ENCODE results near the gene POLE4. TPM values are rescaled to one million over a fixed set of nuclear protein-coding genes. Genes with fewer than 3 reads are reported as not detected.
A peak's percentile ranks its signal among the peaks of the same experiment; 100 is the strongest.

POLE4 gene
- polyA plus RNA-seq (2013, experiment 1 of 2) = 15.8 TPM
- polyA plus RNA-seq (2013, experiment 2 of 2) = 18.7 TPM

- Histone ChIP-seq H3K36me3 (ENCODE audit: control insufficient read depth, insufficient read depth, low read length) (no peaks in the 10 kb centered on the region), H3K9me3 (ENCODE audit: control insufficient read depth, low read length) (peaks cover 12% of the 10 kb centered on the region), H3K27ac (ENCODE audit: low read depth, low read length, severe bottlenecking) (peak within 1 kb of the TSS; percentile 65), H3K4me1 (ENCODE audit: control insufficient read depth, insufficient read depth, low read length, poor library complexity, severe bottlenecking) (no peaks in the 10 kb centered on the region), H3K4me3 (ENCODE audit: extremely low read depth, insufficient read depth, low read length, poor library complexity, severe bottlenecking) (peak within 1 kb of the TSS; percentile 47)
- WGBS, 2 experiments (ENCODE audit: insufficient coverage in 2 of 2) = 6 to 8% methylated on average over 56 to 64 of the region's 81 CpGs
Observed at GRCh38 chr2:74958274-74959105, at the start of gene POLE4. POLE4 (plus strand) TSS chr2:74958643; CDS start chr2:74958680, 37 bp downstream.

GRCh38 chr2:74908748-74909444 is 49.5 kb upstream of the POLE4 start:
- Histone ChIP-seq H3K36me3 (ENCODE audit: control insufficient read depth, insufficient read depth, low read length) (no peaks in the 10 kb centered on the region), H3K4me3 (ENCODE audit: extremely low read depth, insufficient read depth, low read length, poor library complexity, severe bottlenecking) (no peak overlapping the region), H3K4me1 (ENCODE audit: control insufficient read depth, insufficient read depth, low read length, poor library complexity, severe bottlenecking) (no peaks in the 10 kb centered on the region), H3K9me3 (ENCODE audit: control insufficient read depth, low read length) (no peaks in the 10 kb centered on the region), H3K27ac (ENCODE audit: low read depth, low read length, severe bottlenecking) (no peak overlapping the region)
- 90 to 93% methylated on average over 27 to 29 of the region's 31 CpGs for WGBS, 2 experiments (ENCODE audit: insufficient coverage in 2 of 2)

GRCh38 chr2:74910245-74910644 is 48.2 kb upstream of the POLE4 start:
- Histone ChIP-seq H3K9me3 (ENCODE audit: control insufficient read depth, low read length) (no peaks in the 10 kb centered on the region), H3K4me1 (ENCODE audit: control insufficient read depth, insufficient read depth, low read length, poor library complexity, severe bottlenecking) (no peaks in the 10 kb centered on the region), H3K4me3 (ENCODE audit: extremely low read depth, insufficient read depth, low read length, poor library complexity, severe bottlenecking) (no peak overlapping the region), H3K27ac (ENCODE audit: low read depth, low read length, severe bottlenecking) (no peak overlapping the region), H3K36me3 (ENCODE audit: control insufficient read depth, insufficient read depth, low read length) (no peaks in the 10 kb centered on the region)
- WGBS, 2 experiments (ENCODE audit: insufficient coverage in 2 of 2) = 100% methylated on average over 1 of the region's 1 CpG; no CpG with 5 or more reads in 1 of the 2 experiments

- H3K9me3 ChIP-seq (ENCODE audit: control insufficient read depth, low read length) = no peaks in the 10 kb centered on the region
Observed at GRCh38 chr2:74911061-74911460, 47.4 kb upstream of the POLE4 start.

GRCh38 chr2:74915743-74916142 is 42.7 kb upstream of the POLE4 start:
- Histone ChIP-seq H3K9me3 (ENCODE audit: control insufficient read depth, low read length) (no peaks in the 10 kb centered on the region), H3K4me1 (ENCODE audit: control insufficient read depth, insufficient read depth, low read length, poor library complexity, severe bottlenecking) (peaks cover 3% of the 10 kb centered on the region), H3K4me3 (ENCODE audit: extremely low read depth, insufficient read depth, low read length, poor library complexity, severe bottlenecking) (no peak overlapping the region), H3K36me3 (ENCODE audit: control insufficient read depth, insufficient read depth, low read length) (no peaks in the 10 kb centered on the region), H3K27ac (ENCODE audit: low read depth, low read length, severe bottlenecking) (no peak overlapping the region)
- WGBS, 2 experiments (ENCODE audit: insufficient coverage in 2 of 2) = 92 to 98% methylated on average over 4 of the region's 4 CpGs

More at GRCh38 chr2:74911061-74911460, 47.4 kb upstream of the POLE4 start:
- H3K4me1 ChIP-seq (ENCODE audit: control insufficient read depth, insufficient read depth, low read length, poor library complexity, severe bottlenecking) = no peaks in the 10 kb centered on the region
- H3K27ac ChIP-seq (ENCODE audit: low read depth, low read length, severe bottlenecking) = no peak overlapping the region
- no peaks in the 10 kb centered on the region for H3K36me3 ChIP-seq (ENCODE audit: control insufficient read depth, insufficient read depth, low read length)
- H3K4me3 ChIP-seq (ENCODE audit: extremely low read depth, insufficient read depth, low read length, poor library complexity, severe bottlenecking) = no peak overlapping the region
- 71 to 83% methylated on average over 2 of the region's 4 CpGs for WGBS, 2 experiments (ENCODE audit: insufficient coverage in 2 of 2)

- H3K36me3 ChIP-seq (ENCODE audit: control insufficient read depth, insufficient read depth, low read length) = no peaks in the 10 kb centered on the region
- WGBS, 2 experiments (ENCODE audit: insufficient coverage in 2 of 2) = 82 to 88% methylated on average over 1 to 2 of the region's 2 CpGs
- H3K27ac ChIP-seq (ENCODE audit: low read depth, low read length, severe bottlenecking) = no peak overlapping the region
- H3K4me1 ChIP-seq (ENCODE audit: control insufficient read depth, insufficient read depth, low read length, poor library complexity, severe bottlenecking) = peaks cover 3% of the 10 kb centered on the region
- H3K9me3 ChIP-seq (ENCODE audit: control insufficient read depth, low read length) = no peaks in the 10 kb centered on the region
- no peak overlapping the region for H3K4me3 ChIP-seq (ENCODE audit: extremely low read depth, insufficient read depth, low read length, poor library complexity, severe bottlenecking)
Observed at GRCh38 chr2:74916394-74916793, 42.0 kb upstream of the POLE4 start.

- Histone ChIP-seq H3K4me3 (ENCODE audit: extremely low read depth, insufficient read depth, low read length, poor library complexity, severe bottlenecking) (no peak overlapping the region), H3K4me1 (ENCODE audit: control insufficient read depth, insufficient read depth, low read length, poor library complexity, severe bottlenecking) (peaks cover 3% of the 10 kb centered on the region), H3K36me3 (ENCODE audit: control insufficient read depth, insufficient read depth, low read length) (no peaks in the 10 kb centered on the region), H3K27ac (ENCODE audit: low read depth, low read length, severe bottlenecking) (no peak overlapping the region), H3K9me3 (ENCODE audit: control insufficient read depth, low read length) (no peaks in the 10 kb centered on the region)
- WGBS, 2 experiments (ENCODE audit: insufficient coverage in 2 of 2) = 84 to 85% methylated on average over 17 of the region's 20 CpGs
Observed at GRCh38 chr2:74917702-74918619, 40.5 kb upstream of the POLE4 start.

GRCh38 chr2:74919827-74920226 is 38.6 kb upstream of the POLE4 start:
- Histone ChIP-seq H3K36me3 (ENCODE audit: control insufficient read depth, insufficient read depth, low read length) (no peaks in the 10 kb centered on the region), H3K9me3 (ENCODE audit: control insufficient read depth, low read length) (no peaks in the 10 kb centered on the region), H3K4me3 (ENCODE audit: extremely low read depth, insufficient read depth, low read length, poor library complexity, severe bottlenecking) (peak overlapping the region; percentile 21), H3K27ac (ENCODE audit: low read depth, low read length, severe bottlenecking) (no peak overlapping the region), H3K4me1 (ENCODE audit: control insufficient read depth, insufficient read depth, low read length, poor library complexity, severe bottlenecking) (peaks cover 3% of the 10 kb centered on the region)
- WGBS, 2 experiments (ENCODE audit: insufficient coverage in 2 of 2) = 7 to 12% methylated on average over 22 to 30 of the region's 34 CpGs

- H3K36me3 ChIP-seq (ENCODE audit: control insufficient read depth, insufficient read depth, low read length) = no peaks in the 10 kb centered on the region
- peaks cover 3% of the 10 kb centered on the region for H3K4me1 ChIP-seq (ENCODE audit: control insufficient read depth, insufficient read depth, low read length, poor library complexity, severe bottlenecking)
- H3K27ac ChIP-seq (ENCODE audit: low read depth, low read length, severe bottlenecking) = no peak overlapping the region
- no peak overlapping the region for H3K4me3 ChIP-seq (ENCODE audit: extremely low read depth, insufficient read depth, low read length, poor library complexity, severe bottlenecking)
- H3K9me3 ChIP-seq (ENCODE audit: control insufficient read depth, low read length) = no peaks in the 10 kb centered on the region
- WGBS, 2 experiments (ENCODE audit: insufficient coverage in 2 of 2) = 89 to 100% methylated on average over 2 of the region's 2 CpGs
Observed at GRCh38 chr2:74921236-74921736, 37.2 kb upstream of the POLE4 start.

- WGBS, 2 experiments (ENCODE audit: insufficient coverage in 2 of 2) = 83 to 96% methylated on average over 2 to 3 of the region's 5 CpGs
- Histone ChIP-seq H3K9me3 (ENCODE audit: control insufficient read depth, low read length) (no peaks in the 10 kb centered on the region), H3K27ac (ENCODE audit: low read depth, low read length, severe bottlenecking) (no peak overlapping the region), H3K36me3 (ENCODE audit: control insufficient read depth, insufficient read depth, low read length) (no peaks in the 10 kb centered on the region), H3K4me1 (ENCODE audit: control insufficient read depth, insufficient read depth, low read length, poor library complexity, severe bottlenecking) (peaks cover under 1% of the 10 kb centered on the region), H3K4me3 (ENCODE audit: extremely low read depth, insufficient read depth, low read length, poor library complexity, severe bottlenecking) (no peak overlapping the region)
Observed at GRCh38 chr2:74922592-74923227, 35.7 kb upstream of the POLE4 start.

Measured in mesodermal cell (in vitro differentiated cells).